HEK293T (cell line): Measurements from ENCODE around the gene TBATA.
"Not testable (repeated sequence)": the region's sequence is repeated elsewhere in the genome, so short reads cannot be mapped to it uniquely, and the experiment has no call there.

ENCODE experiments used
- CTCF ChIA-PET: fragments of 350-600 bp; formaldehyde crosslinking; extraction: SDS; loops from one replicate; lab custom pipeline; 2021; ENCODE audit warnings: antibody characterized with exemption, inconsistent platforms; lab: Yijun Ruan, JAX
- POLR2A ChIA-PET: fragments of 350-600 bp; formaldehyde crosslinking; extraction: SDS; loops from one replicate; lab custom pipeline; 2020; ENCODE audit warnings: antibody characterized with exemption, inconsistent platforms; lab: Yijun Ruan, JAX
- DNase-seq: peaks from one replicate; pipeline ENCODE4 v3.0.0; 2012; ENCODE audit warnings: mixed read lengths; ENCODE audit errors: extremely low spot score
- ARNT ChIP-seq: fragments of 450-650 bp; IDR thresholded peaks from 2 replicates; pipeline ENCODE4 v1.6.1; 2017; ENCODE audit warnings: mild to moderate bottlenecking
- BHLHE40 ChIP-seq: fragments of 450-650 bp; IDR thresholded peaks from 2 replicates; pipeline ENCODE4 v1.6.1; 2016; ENCODE audit warnings: mild to moderate bottlenecking, moderate library complexity, borderline replicate concordance
- CTBP1 ChIP-seq: fragments of 450-650 bp; IDR thresholded peaks from 2 replicates; pipeline ENCODE4 v1.6.1; 2016; ENCODE audit warnings: borderline replicate concordance
- ELF4 ChIP-seq: fragments of 450-650 bp; IDR thresholded peaks from 2 replicates; pipeline ENCODE4 v1.6.1; 2017; ENCODE audit warnings: antibody characterized with exemption
- FOXA1 ChIP-seq: fragments of 450-650 bp; IDR thresholded peaks from 2 replicates; pipeline ENCODE4 v1.6.1; 2016; ENCODE audit warnings: mild to moderate bottlenecking
- FOXK2 ChIP-seq: fragments of 450-650 bp; IDR thresholded peaks from 2 replicates; pipeline ENCODE4 v1.6.1; 2016; ENCODE audit warnings: mild to moderate bottlenecking
- FOXM1 ChIP-seq: fragments of 450-650 bp; IDR thresholded peaks from 2 replicates; pipeline ENCODE4 v1.6.1; 2017; ENCODE audit warnings: mild to moderate bottlenecking, borderline replicate concordance
- HDGF ChIP-seq: fragments of 450-650 bp; IDR thresholded peaks from 2 replicates; pipeline ENCODE4 v1.6.1; 2017; ENCODE audit warnings: antibody characterized with exemption, borderline replicate concordance
- L3MBTL2 ChIP-seq: fragments of 450-650 bp; conservative IDR thresholded peaks from 2 replicates; pipeline ENCODE4 v1.6.1; 2016; ENCODE audit warnings: mild to moderate bottlenecking
- LEF1 ChIP-seq: fragments of 450-650 bp; IDR thresholded peaks from 2 replicates; pipeline ENCODE4 v1.6.1; 2017; ENCODE audit warnings: mild to moderate bottlenecking, borderline replicate concordance
- NFRKB ChIP-seq: fragments of 450-650 bp; IDR thresholded peaks from 2 replicates; pipeline ENCODE4 v1.6.1; 2016; ENCODE audit warnings: mild to moderate bottlenecking, moderate library complexity
- SP1 ChIP-seq: fragments of 450-650 bp; IDR thresholded peaks from 2 replicates; pipeline ENCODE4 v1.6.1; 2017
- SUZ12 ChIP-seq: fragments of 450-650 bp; IDR thresholded peaks from 2 replicates; pipeline ENCODE4 v1.6.1; 2016; ENCODE audit warnings: mild to moderate bottlenecking
- TARDBP ChIP-seq: fragments of 450-650 bp; IDR thresholded peaks from 2 replicates; pipeline ENCODE4 v1.6.1; 2016
- ZNF384 ChIP-seq: fragments of 450-650 bp; IDR thresholded peaks from 2 replicates; pipeline ENCODE4 v1.6.1; 2016
- TF ChIP-seq, protein P1 (sequence below): fragments of 450-650 bp; IDR thresholded peaks from 2 replicates; pipeline ENCODE4 v1.6.1; 2016

TBATA gene

DNA sequence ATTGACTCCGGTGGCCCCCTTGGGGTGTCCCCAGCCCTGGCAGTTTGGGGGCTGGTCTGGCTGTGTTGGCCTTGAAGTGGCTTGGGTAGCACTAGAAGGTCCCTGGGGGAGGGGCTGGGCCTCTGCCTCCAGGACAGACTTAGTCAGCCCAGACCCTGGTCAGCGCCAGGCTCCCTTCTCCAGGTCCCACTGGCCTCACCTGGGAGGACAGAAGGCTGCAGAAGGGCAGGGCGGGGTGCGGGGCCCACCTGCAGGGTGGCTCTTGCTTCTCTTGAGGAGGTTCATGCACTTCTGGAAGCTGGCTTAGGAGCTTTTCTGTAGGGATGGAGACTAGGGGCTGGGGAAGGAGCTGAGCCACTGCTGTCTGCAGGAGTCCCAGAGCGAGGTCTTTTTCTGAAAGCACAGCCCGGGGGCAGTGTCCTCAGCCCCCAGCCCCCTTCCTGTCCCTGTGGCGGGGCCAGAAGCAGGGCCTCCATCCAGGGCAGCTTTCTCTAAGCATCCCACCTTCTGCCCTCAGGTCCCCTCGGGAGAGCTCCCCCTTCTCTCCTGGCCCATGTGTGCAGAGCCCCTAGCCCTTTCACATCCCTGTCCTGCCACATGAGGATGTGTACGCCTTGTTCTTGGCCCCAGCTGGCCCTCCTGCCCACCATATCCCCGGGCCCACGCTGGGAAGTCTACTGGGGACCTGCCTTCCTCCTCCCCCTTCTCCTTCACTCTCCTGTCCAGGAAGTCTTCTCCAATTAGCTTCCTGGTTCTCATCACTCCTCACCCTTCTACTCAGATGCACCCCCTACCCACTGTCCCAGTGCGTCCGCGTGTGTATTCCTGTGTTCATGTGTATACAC lies 11.0 kb downstream of the TBATA start:
- no peak for DNase-seq
- ChIA-PET POLR2A (no interaction called here), CTCF (no interaction called here)
- TF ChIP-seq ELF4 = no peak
- no peak for TF ChIP-seq ZNF384
- no peak for TF ChIP-seq FOXA1
- no peak for TF ChIP-seq HDGF
- TF ChIP-seq SP1 = no peak
- TF ChIP-seq LEF1 = no peak
- TF ChIP-seq SUZ12 = no peak
- no peak for TF ChIP-seq FOXM1

DNA sequence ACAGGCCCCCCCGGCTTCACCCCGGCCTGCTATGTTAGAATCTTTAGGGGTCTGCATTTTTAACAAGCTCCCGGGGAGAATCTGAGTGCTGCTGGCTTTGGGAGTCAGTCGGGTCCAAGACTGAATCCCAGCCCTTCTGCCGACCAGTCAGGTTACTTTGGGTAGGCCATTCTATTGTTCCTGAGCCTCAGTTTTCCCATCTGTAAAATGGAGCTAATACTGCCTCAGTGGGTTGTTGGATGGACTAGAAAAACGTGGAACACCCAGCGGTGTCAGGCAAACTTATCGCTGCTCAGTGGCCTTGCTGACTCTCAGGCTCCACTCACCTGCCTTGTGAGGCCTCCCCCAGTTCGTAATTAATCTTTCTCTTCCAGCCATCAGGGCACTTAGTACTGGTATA lies 11.7 kb downstream of the TBATA start:
- TF ChIP-seq HDGF (no peak), BHLHE40 (no peak)
- no peak for DNase-seq
- ChIA-PET POLR2A (no interaction called here), CTCF (no interaction called here)

DNA sequence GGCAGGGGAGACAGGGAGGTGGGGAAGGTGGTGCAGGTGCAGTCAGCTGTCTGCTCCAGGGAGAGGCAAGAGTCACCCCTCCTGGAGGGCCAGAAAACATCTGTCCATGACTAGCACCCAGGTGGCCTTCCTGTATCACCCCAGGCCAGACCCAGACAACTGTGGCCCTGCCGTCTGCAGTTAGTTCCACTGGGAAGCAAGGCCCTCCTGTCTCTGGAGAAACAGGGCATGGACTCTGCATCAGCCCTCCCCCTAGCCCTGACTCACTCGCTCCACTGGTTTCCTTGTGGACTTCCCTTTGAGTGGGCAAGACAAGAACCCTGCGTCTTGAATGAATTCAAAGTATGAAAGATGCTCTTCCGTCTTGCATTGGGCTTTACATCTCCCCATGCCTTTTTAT lies 12.6 kb downstream of the TBATA start:
- ChIA-PET POLR2A (no interaction called here), CTCF (no interaction called here)
- no peak for TF ChIP-seq ZNF384
- no peak for TF ChIP-seq SUZ12
- TF ChIP-seq LEF1 = no peak
- TF ChIP-seq FOXM1 = no peak
- TF ChIP-seq TARDBP = no peak
- no peak for TF ChIP-seq SP1
- TF ChIP-seq BHLHE40 = no peak
- no peak for TF ChIP-seq ELF4
- DNase-seq = no peak

DNA sequence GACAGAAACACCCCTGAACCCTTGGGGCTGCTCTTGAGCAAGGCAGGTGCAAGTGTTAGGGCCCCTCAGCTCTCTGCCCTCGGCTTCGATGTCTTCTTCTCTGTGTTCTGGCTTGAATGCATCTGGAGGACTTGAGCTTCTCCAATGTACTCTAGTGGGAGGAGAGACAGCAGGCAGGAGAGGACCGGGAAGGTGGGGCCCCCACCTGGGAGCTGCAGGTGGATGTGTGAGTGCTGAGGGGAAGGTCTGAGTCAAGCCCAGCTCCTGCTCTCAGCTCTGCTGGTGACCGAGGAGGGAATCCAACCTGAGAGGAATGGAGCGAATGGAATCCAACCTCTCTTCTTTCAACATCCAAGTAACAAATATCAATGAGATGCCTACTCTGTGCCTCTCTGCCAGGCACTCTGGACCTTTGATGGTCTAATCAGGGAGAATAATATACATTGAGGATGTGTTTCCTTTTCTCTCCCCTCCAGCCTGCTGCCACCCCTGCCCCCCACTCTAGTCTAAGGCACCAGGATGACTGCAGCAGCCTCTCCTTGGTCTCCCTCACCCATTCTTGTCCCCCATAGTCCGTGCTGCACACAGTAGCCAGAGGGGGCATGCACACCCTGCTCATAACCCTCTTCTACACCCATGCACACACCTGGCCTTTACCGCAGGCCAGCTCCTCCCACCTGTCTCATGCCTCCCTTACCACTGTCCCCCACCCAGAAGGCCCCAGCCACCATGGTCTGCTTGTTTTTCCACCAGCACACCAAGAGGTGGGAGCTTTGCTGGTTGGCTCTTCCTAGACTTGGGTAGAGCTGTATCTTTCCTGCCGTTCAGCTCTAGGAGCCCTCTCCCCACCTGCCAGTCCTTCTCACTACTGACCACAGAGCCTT lies 13.6 kb downstream of the TBATA start:
- TF ChIP-seq SUZ12 (no peak), HDGF (no peak), ELF4 (no peak), ZNF384 (no peak), FOXM1 (no peak), L3MBTL2 (no peak), TARDBP (no peak), FOXK2 (no peak), SP1 (no peak), ARNT (no peak), CTBP1 (no peak), NFRKB (no peak)
- TF ChIP-seq, protein P1, sequence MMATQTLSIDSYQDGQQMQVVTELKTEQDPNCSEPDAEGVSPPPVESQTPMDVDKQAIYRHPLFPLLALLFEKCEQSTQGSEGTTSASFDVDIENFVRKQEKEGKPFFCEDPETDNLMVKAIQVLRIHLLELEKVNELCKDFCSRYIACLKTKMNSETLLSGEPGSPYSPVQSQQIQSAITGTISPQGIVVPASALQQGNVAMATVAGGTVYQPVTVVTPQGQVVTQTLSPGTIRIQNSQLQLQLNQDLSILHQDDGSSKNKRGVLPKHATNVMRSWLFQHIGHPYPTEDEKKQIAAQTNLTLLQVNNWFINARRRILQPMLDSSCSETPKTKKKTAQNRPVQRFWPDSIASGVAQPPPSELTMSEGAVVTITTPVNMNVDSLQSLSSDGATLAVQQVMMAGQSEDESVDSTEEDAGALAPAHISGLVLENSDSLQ = no peak
- ChIA-PET CTCF (no interaction called here), POLR2A (no interaction called here)
- no peak for DNase-seq

DNA sequence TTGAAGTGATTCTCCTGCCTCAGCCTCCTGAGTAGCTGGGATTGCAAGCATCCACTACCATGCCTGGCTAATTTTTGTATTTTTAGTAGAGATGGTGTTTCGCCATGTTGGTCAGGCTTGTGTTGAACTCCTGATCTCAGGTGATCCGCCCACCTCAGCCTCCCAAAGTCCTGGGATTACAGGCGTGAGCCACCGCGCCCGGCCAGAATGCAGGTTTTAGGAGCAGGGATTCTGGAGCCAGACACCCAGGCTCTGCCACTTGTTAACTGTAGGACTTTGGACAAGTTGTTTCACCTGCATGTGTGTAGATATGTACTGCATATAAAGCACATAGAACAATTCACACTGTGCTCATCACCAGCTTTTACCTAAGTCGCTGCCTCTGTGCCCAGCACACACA lies 14.7 kb downstream of the TBATA start:
- DNase-seq, POLR2A ChIA-PET, CTCF ChIA-PET: not testable (repeated sequence)

GRCh38 chr10:70770001-70770400 lies 15.2 kb downstream of the TBATA start:
- CTCF ChIA-PET = no interaction called here
- no peak for TF ChIP-seq HDGF
- POLR2A ChIA-PET = no interaction called here
- DNase-seq = no peak

GRCh38 chr10:70769121-70769520 lies 16.1 kb downstream of the TBATA start:
- ChIA-PET CTCF (no interaction called here), POLR2A (no interaction called here)
- DNase-seq = no peak
- TF ChIP-seq FOXK2 (no peak), SUZ12 (no peak), ELF4 (no peak), ZNF384 (no peak), L3MBTL2 (no peak), FOXA1 (no peak), SP1 (no peak), HDGF (no peak), ARNT (no peak), TARDBP (no peak), CTBP1 (no peak)
- TF ChIP-seq, protein P1 = no peak

- DNase-seq, POLR2A ChIA-PET: not testable (repeated sequence)
- CTCF ChIA-PET = interaction anchor here (0.6 kb wide), 2 partner anchors 237 to 754 kb away, joined by 3 to 4 read pairs; no protein-coding TSS in a partner anchor
Observed at GRCh38 chr10:70768026-70768685, 17.0 kb downstream of the TBATA start.
